Measurements from ENCODE around the gene IFITM2.
"Not testable (repeated sequence)": the region's sequence is repeated elsewhere in the genome, so short reads cannot be mapped to it uniquely, and the experiment has no call there.

The IFITM2 gene

GRCh38 chr11:311013-311748, 3.6 kb downstream of the IFITM2 start:
- DNase-seq, result not testable (repeated sequence)

- no peak for DNase-seq
These were observed 4.6 kb downstream of the IFITM2 start for GRCh38 chr11:312092-312816.

- DNase-seq, result peak; percentile 0
These were observed 5.7 kb downstream of the IFITM2 start for GRCh38 chr11:313304-313786.

- peak; percentile 3 for DNase-seq
These were observed 6.4 kb downstream of the IFITM2 start, which contains the start of gene IFITM1 for GRCh38 chr11:313787-314553. Gene IFITM1 (plus strand): TSS chr11:314040. CDS start chr11:314171, 131 bp downstream.

GRCh38 chr11:314554-314875, 6.9 kb downstream of the IFITM2 start:
- DNase-seq, result not testable (repeated sequence)

GRCh38 chr11:315051-315481, 7.5 kb downstream of the IFITM2 start:
- no peak for DNase-seq

GRCh38 chr11:315516-315994, 7.9 kb downstream of the IFITM2 start:
- no peak for DNase-seq

- no peak for DNase-seq
These were observed 8.6 kb downstream of the IFITM2 start for GRCh38 chr11:316031-316701.

- no peak for DNase-seq
These were observed 9.3 kb downstream of the IFITM2 start for GRCh38 chr11:316891-317301.

- not testable (repeated sequence) for DNase-seq
These were observed 10.2 kb downstream of the IFITM2 start for GRCh38 chr11:317668-318404.

GRCh38 chr11:318405-319120, 10.9 kb downstream of the IFITM2 start:
- not testable (repeated sequence) for DNase-seq

GRCh38 chr11:319121-319887, 11.7 kb downstream of the IFITM2 start:
- not testable (repeated sequence) for DNase-seq

- DNase-seq, result not testable (repeated sequence)
These were observed 12.3 kb downstream of the IFITM2 start for GRCh38 chr11:319888-320273.

GRCh38 chr11:324156-324555, 16.5 kb downstream of the IFITM2 start:
- DNase-seq, result no peak

GRCh38 chr11:324593-325517, 17.2 kb downstream of the IFITM2 start:
- not testable (repeated sequence) for DNase-seq

- DNase-seq, result no peak
These were observed 18.4 kb downstream of the IFITM2 start for GRCh38 chr11:325796-326591.

GRCh38 chr11:326592-326841, 18.9 kb downstream of the IFITM2 start:
- no peak for DNase-seq

GRCh38 chr11:326842-327580, 19.4 kb downstream of the IFITM2 start:
- peak; percentile 92 for DNase-seq

Measured in RPMI8226 (cell line).